Endothelial cell of hepatic sinusoid (primary cell): ENCODE data around the gene EFCAB10.
"Not testable (repeated sequence)": the region's sequence is repeated elsewhere in the genome, so short reads cannot be mapped to it uniquely, and the experiment has no call there.

Experiments
- in situ Hi-C: cut with HindIII; loops from 2 replicates; pipeline ENCODE4 v1.10.0; 2017; ENCODE audit warnings: low sequenced_read_pairs

The EFCAB10 gene

GRCh38 chr7:105599551-105599950 lies 18.3 kb upstream of the EFCAB10 start:
- in situ Hi-C loops = no loop called here

GRCh38 chr7:105599080-105599479 lies 17.8 kb upstream of the EFCAB10 start:
- in situ Hi-C loops = not testable (repeated sequence)

GRCh38 chr7:105596866-105597265 lies 15.6 kb upstream of the EFCAB10 start:
- in situ Hi-C loops = no loop called here

- in situ Hi-C loops = no loop called here
These were observed 12.7 kb upstream of the EFCAB10 start for GRCh38 chr7:105594034-105594433.

- in situ Hi-C loops = no loop called here
These were observed 10.2 kb upstream of the EFCAB10 start for GRCh38 chr7:105591522-105591921.

GRCh38 chr7:105590793-105591192 lies 9.5 kb upstream of the EFCAB10 start:
- in situ Hi-C loops = no loop called here

- in situ Hi-C loops = no loop called here
These were observed 8.2 kb upstream of the EFCAB10 start for GRCh38 chr7:105589356-105590077.

- in situ Hi-C loops = no loop called here
These were observed 6.8 kb upstream of the EFCAB10 start for GRCh38 chr7:105587909-105588635.

- in situ Hi-C loops = no loop called here
These were observed 4.7 kb upstream of the EFCAB10 start for GRCh38 chr7:105585850-105586500.

GRCh38 chr7:105584165-105584564 lies 2.9 kb upstream of the EFCAB10 start:
- in situ Hi-C loops = no loop called here

GRCh38 chr7:105583061-105583460 lies 1.8 kb upstream of the EFCAB10 start:
- in situ Hi-C loops = no loop called here

- in situ Hi-C loops = no loop called here
These were observed 1.1 kb downstream of the EFCAB10 start for GRCh38 chr7:105580022-105580740.

GRCh38 chr7:105578496-105578895 lies 2.8 kb downstream of the EFCAB10 start:
- in situ Hi-C loops = no loop called here

- in situ Hi-C loops = no loop called here
These were observed 4.0 kb downstream of the EFCAB10 start for GRCh38 chr7:105577251-105577650.

GRCh38 chr7:105571891-105572290 lies 9.4 kb downstream of the EFCAB10 start:
- in situ Hi-C loops = no loop called here

GRCh38 chr7:105567821-105568220 lies 13.5 kb downstream of the EFCAB10 start:
- in situ Hi-C loops = no loop called here

GRCh38 chr7:105567024-105567423 lies 14.3 kb downstream of the EFCAB10 start:
- in situ Hi-C loops = no loop called here

- in situ Hi-C loops = no loop called here
These were observed 16.1 kb downstream of the EFCAB10 start for GRCh38 chr7:105565190-105565589.

- in situ Hi-C loops = no loop called here
These were observed 21.4 kb downstream of the EFCAB10 start for GRCh38 chr7:105559926-105560325.

GRCh38 chr7:105538339-105538738 lies 43.0 kb downstream of the EFCAB10 start:
- in situ Hi-C loops = no loop called here
